Femur (tissue), 1 donor: ENCODE data around the gene LRIG1.

Experiments used
- DNase-seq: peaks from one replicate; pipeline ENCODE4 v3.0.0-alpha.2; 2017

Gene LRIG1

DNA sequence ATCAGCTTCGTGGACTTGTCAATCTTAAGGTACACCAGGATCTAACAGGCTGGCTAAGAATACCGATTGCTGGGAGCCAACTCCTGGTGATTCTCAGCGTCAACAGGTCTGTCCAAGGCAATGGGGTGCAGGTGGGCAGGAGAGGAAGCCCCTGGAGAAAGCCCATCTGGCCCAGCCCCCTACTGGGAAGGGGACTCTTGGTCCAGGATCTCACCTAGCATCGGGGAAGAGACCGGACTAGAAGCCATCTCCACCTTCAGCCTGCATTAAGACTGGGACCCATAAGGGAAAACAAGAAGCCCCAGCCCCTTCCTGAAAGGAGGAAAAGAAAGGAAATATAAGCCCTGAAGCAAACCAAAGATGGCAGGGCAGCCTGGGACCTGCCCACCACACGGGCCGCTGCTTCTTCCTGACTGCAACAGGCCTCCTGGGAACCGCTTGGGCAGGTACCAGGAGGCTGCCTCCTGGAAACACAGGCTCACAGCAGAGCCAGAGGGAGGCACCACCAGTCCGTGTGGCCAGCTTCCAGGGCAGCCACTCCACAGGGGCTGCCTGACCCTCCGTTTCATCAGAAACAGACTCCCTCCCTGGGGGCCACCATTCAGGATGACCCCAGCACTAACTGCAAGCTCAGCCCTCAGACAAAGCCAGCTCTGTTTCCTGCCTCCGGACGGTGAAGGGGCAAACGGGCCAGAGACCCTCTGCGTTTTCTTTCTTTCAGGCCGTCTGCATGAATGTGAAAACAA, 100.2 kb downstream of the LRIG1 start:
- DNase-seq, result peak; percentile 50

- no peak for DNase-seq
These were observed 101.1 kb downstream of the LRIG1 start for GRCh38 chr3:66399529-66400232.

GRCh38 chr3:66398228-66399025, 102.4 kb downstream of the LRIG1 start:
- DNase-seq, result no peak

- no peak for DNase-seq
These were observed 103.1 kb downstream of the LRIG1 start for GRCh38 chr3:66397745-66398144.

- DNase-seq, result no peak
These were observed 103.9 kb downstream of the LRIG1 start for GRCh38 chr3:66396888-66397287.

DNA sequence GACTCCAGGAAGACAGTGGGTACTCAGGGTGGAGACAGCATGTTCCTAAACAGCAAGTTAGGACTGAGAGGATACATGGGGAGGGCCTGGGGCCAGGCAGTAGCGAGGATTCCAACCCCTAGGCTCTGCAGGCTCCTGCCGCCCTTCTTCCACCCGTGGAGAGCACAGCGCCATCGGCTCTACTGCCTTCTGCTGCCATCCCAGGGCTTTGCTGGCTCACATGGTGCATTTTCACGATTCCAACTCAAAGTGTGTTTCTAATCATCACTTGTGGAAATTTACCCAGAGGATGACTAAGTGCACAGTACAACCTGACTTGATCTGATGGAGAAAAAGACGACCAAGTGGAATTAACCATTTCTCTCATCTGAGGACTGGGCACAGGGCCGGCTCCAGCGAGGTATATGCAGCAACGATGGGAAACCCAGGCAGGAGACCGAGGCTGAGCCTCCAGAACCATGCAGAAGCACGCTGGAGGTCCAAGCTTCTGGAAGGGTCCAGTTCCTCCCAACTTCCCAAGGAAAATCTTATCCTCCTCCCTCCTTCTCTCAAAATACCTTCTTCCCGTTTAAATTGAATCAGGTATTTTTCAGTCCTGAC, 104.6 kb downstream of the LRIG1 start:
- DNase-seq, result no peak

DNA sequence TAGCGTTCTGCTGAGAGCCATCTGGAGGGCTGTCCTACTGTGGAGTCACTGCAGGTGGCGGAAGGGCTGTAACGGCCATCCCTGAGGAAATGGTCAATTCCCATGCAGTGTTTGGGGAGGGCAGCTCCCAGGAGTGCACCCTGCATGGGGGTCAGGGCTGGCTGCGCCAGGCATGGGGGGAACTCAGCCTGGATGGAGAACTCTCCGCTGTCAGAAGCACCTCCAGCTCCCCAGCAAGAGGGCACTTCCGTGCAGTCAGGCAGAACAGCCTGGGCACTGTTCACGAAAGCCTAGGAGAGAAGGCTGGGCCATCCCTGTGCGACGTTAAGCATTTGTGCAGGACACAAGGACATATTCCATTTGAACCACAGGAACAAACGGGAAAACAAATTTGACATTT, 105.2 kb downstream of the LRIG1 start:
- DNase-seq, result no peak

- no peak for DNase-seq
These were observed 106.0 kb downstream of the LRIG1 start for GRCh38 chr3:66394753-66395249.

DNA sequence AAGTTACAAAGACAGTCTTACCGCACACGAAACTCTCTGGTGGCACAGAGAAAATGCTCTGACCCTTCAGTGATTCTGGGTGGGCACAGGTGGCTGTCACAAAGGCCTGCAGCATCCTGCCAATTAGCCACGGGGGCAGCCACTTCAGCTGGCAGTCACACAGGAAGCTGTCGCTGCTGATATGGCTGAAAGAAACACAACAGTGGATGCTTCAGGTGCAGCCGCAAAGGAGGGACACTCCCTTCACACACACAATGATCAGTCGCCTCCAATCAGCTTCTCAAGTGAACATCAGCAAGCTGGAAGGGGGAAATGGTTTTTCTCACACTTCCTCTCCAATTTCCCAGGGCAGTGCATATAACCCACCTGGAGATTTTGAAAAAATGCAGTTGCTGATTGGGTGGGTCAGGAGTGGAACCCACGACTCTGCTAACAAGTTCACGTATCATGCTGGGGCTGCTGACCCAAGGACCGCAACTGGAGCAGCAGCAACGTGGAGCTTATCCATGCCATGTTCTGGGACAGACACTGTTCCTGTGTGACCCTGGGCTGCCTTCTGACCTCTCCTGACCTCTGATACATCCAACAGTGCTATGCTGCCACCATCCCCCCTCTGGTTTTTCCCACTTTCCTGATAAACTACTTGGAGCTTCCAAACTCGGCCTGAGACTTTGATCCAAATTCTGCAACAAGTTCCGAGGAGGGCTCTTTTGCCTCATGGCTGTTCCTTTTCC, 106.6 kb downstream of the LRIG1 start:
- no peak for DNase-seq

GRCh38 chr3:66393333-66394005, 107.4 kb downstream of the LRIG1 start:
- no peak for DNase-seq

- DNase-seq, result no peak
These were observed 107.9 kb downstream of the LRIG1 start for GRCh38 chr3:66392966-66393332.

- no peak for DNase-seq
These were observed 108.3 kb downstream of the LRIG1 start for GRCh38 chr3:66392512-66392911.

DNA sequence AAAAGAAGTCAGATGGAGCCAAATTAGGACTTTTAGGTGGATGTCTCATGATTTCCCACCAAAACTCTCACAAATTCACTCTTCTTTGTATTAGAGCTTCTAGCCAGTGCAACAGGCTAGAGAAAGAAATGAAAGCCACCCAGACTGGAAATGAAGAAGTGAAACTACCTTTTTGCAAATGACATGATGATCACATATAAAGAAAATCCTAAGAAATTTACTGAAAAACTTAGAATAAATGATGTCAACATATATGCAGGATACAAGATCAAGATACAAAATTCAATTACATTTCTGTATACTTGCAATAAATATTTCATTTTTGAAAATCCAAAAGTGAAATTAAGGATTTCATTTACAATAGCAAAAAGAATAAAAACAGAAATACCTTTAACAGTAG, 110.8 kb downstream of the LRIG1 start:
- no peak for DNase-seq

DNA sequence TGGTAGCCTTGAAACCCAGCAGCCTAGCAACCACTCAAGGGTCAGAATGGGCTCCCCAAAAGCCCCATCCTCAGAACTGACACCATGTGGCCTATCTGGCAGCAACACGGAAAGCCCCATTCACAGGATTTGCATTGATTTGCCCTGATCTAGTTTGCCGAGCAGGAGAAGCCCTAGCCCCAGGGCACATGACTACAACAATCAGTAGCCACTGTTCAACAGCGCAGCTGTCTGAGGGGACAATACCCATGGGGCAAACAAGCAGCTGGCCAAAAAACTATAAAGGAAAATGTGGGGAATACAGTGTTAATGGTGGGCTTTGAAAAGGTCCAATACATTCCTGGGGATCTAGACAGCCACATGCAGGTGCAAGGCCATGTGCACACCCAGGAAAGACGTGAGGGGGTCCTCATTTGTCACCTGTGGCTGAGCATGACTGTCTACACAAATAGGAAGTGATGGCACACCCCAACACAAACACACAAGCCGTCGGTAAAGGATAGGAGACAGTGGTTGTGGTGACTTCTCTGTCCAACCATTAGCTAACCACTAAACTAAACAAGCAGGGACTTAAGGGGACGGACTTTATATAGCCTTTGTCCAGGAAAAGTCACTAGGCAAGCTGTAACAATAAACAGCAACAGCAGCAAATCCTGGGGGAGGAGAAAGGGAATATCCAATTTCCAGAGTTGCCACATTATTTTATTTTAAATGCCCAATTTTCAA, 113.7 kb downstream of the LRIG1 start:
- no peak for DNase-seq

GRCh38 chr3:66386011-66386924, 114.6 kb downstream of the LRIG1 start:
- DNase-seq, result no peak

- DNase-seq, result no peak
These were observed 115.8 kb downstream of the LRIG1 start for GRCh38 chr3:66385066-66385465.

- DNase-seq, result no peak
These were observed 116.7 kb downstream of the LRIG1 start for GRCh38 chr3:66383998-66384745.

DNA sequence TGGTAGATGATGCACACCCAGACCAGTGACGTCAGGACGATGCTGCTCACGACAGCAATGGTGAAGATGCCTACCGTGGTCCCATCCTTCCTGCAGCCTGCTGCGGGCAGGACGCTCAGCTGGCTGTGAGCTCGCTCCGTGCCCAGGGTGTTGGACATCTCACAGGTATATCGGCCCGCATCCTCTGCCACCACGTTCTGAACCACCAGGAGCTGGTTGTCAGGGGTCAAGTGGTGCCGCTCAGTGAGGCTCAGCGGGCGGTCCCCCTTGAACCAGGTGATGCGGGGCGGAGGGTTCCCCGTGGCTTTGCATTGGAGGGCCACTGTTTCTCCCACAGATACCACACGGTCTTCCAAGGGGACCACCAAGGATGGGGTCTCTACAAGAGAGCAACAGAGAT, 117.8 kb downstream of the LRIG1 start:
- DNase-seq, result no peak

- no peak for DNase-seq
These were observed 118.7 kb downstream of the LRIG1 start for GRCh38 chr3:66382142-66382541.
